Ovary (tissue), 9 donors: Measurements from ENCODE around the gene ITSN2. TPM values are rescaled to one million over a fixed set of nuclear protein-coding genes. Genes with fewer than 3 reads are reported as not detected.

Experiments
- DNase-seq, 5 donors: peaks; one replicate each; pipeline ENCODE4 v3.0.0-alpha.2; 2019 to 2020
- H3K27ac ChIP-seq, 2 donors: fragments of 200-600 bp; one replicate each; pipeline versions ENCODE4 v1.5.1 to v1.8.0; 2019 to 2022
- H3K27me3 ChIP-seq: fragments of 200-600 bp; one replicate; pipeline ENCODE4 v1.8.0; 2022
- H3K36me3 ChIP-seq: fragments of 200-600 bp; sonication (generic); one replicate; pipeline ENCODE4 v1.5.1; 2019
- H3K4me1 ChIP-seq: one replicate; pipeline ENCODE4 v1.8.1; 2013; ENCODE audit warnings: mild to moderate bottlenecking, moderate library complexity; ENCODE audit not compliant: insufficient read depth
- H3K4me3 ChIP-seq: fragments of 200-600 bp; sonication (generic); one replicate; pipeline ENCODE4 v1.5.1; 2017
- H3K9me3 ChIP-seq, 2 donors: fragments of 200-600 bp in 1 of 2; sonication (generic) in 1 of 2; one replicate each; pipeline versions ENCODE4 v1.5.1 to v1.8.1; 2013 to 2019; ENCODE audit warnings: mild to moderate bottlenecking in 1 of 2, moderate library complexity in 1 of 2
- EP300 ChIP-seq: sonication (generic); formaldehyde crosslinking; IDR thresholded peaks from one replicate; pipeline ENCODE4 v1.6.1; 2017; ENCODE audit warnings: antibody characterized with exemption
- POLR2A ChIP-seq: fragments of 450-650 bp; IDR thresholded peaks from one replicate; pipeline ENCODE4 v1.6.1; 2017; ENCODE audit warnings: antibody characterized with exemption, mild to moderate bottlenecking, moderate library complexity
- WGBS, 3 donors: extraction: QIAGEN DNeasy Blood & Tissue Kit in 1 of 3; methylation state at CpG; one replicate each; pipeline versions ENCODE4 v1.1.5 to v1.1.7; 2013 to 2017; 5-methylcytosine and 5-hydroxymethylcytosine counted together
- intact Hi-C, 4 donors: fragments of 100-400 bp; cut with DNase I; formaldehyde crosslinking; loops; one replicate each; pipeline versions ENCODE4 v1.11.0 to v1.15.1; 2022 to 2023
- polyA plus RNA-seq, 2 donors: library from polyadenylated mRNA; stranded (reverse); fragments of 200-250 nt in 1 of 2; fragments of 350-450 nt in 1 of 2; fragmentation: Illumina TruSeq in 1 of 2; extraction: RNeasy Lipid Tissue Mini Kit (QIAGEN cat#74804) in 1 of 2; gene quantifications; one replicate each; pipeline ENCODE4 v1.2.3, GENCODE V29; 2013 to 2014
- total RNA-seq, 7 donors: library from RNA; depleted of rRNA in 2 of 7; stranded (reverse); fragments of >200 nt in 2 of 7; fragmentation: NEBNext Ultra II Directional in 3 of 7; extraction: Animal tissue kit (Norgen Biotek cat#: 25700) in 3 of 7; gene quantifications; one replicate each; pipeline versions ENCODE4 v1.1.0 to v1.2.4, GENCODE V29; 2016 to 2023
- TF ChIP-seq, protein P1 (sequence below), 3 donors: fragments of 450-650 bp in 2 of 3; fragments of 200-600 bp in 1 of 3; IDR thresholded peaks; one replicate each; pipeline versions ENCODE4 v1.5.1 to v1.8.0; 2016 to 2022; ENCODE audit warnings: antibody characterized with exemption in 3 of 3, mild to moderate bottlenecking in 1 of 3
- donor health status: DM: no; HTN: no; CAD: no; lungs with moderate emphysema.
- donor health status: DM: no; HTN: no; CAD: no.
- donor health status: Bipolar disorder and iron deficiency.
- donor health status: DM: yes; HTN: yes; CAD: no.
- donor health status: DM: no; HTN: no; CAD: no.
- donor health status: DM: yes; HTN: yes; CAD: no.

Gene ITSN2
- total and polyA plus RNA-seq, 9 donors = 17.8 to 44.4 (median 38.5) TPM

DNA sequence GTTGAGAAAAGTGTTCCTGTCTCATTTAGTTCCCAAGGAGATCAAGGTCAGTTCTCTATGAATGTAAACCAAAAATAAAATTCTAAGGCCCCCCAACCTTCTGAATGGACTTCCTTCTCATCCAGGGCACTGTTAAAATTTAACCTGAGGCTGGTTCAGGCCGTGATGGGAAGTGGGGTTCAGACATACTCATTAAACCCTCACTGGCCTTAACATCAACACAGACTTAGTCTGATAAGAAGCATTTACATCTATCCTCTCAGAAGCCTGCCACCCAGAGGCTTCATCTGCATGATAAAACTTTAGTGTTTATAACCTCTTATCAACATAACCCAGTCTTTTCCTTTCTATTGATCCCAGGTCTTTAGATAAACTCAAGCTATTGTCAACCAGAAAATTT, 22.4 kb downstream of the ITSN2 start:
- TF ChIP-seq POLR2A = no peak
- TF ChIP-seq EP300 = no peak
- TF ChIP-seq, protein P1, sequence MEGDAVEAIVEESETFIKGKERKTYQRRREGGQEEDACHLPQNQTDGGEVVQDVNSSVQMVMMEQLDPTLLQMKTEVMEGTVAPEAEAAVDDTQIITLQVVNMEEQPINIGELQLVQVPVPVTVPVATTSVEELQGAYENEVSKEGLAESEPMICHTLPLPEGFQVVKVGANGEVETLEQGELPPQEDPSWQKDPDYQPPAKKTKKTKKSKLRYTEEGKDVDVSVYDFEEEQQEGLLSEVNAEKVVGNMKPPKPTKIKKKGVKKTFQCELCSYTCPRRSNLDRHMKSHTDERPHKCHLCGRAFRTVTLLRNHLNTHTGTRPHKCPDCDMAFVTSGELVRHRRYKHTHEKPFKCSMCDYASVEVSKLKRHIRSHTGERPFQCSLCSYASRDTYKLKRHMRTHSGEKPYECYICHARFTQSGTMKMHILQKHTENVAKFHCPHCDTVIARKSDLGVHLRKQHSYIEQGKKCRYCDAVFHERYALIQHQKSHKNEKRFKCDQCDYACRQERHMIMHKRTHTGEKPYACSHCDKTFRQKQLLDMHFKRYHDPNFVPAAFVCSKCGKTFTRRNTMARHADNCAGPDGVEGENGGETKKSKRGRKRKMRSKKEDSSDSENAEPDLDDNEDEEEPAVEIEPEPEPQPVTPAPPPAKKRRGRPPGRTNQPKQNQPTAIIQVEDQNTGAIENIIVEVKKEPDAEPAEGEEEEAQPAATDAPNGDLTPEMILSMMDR (IDR thresholded peaks at IDR 0.05) = no peak
- no peaks in the 10 kb centered on the region for H3K27me3 ChIP-seq
- intact Hi-C loops = no loop called here
- no peaks in the 10 kb centered on the region for H3K9me3 ChIP-seq
- H3K4me3 ChIP-seq = no peak overlapping the region
- peaks cover 4% of the 10 kb centered on the region for H3K4me1 ChIP-seq
- no peak for DNase-seq
- H3K36me3 ChIP-seq = no peaks in the 10 kb centered on the region
- H3K27ac ChIP-seq = no peak overlapping the region
- 18 to 34% (median 22%) methylated on average over 1 of the region's 1 CpG for WGBS, 3 donors

GRCh38 chr2:24336811-24337210, 23.5 kb downstream of the ITSN2 start:
- H3K4me3 ChIP-seq = no peak overlapping the region
- peaks cover 6% of the 10 kb centered on the region for H3K4me1 ChIP-seq
- H3K36me3 ChIP-seq = no peaks in the 10 kb centered on the region
- H3K27ac ChIP-seq = no peak overlapping the region
- intact Hi-C loops = no loop called here
- DNase-seq = no peak
- whole genome bisulfite sequencing, 3 donors = 88 to 92% (median 90%) methylated on average over 4 of the region's 4 CpGs
- no peaks in the 10 kb centered on the region for H3K9me3 ChIP-seq
- H3K27me3 ChIP-seq = no peaks in the 10 kb centered on the region
- TF ChIP-seq POLR2A = no peak
- TF ChIP-seq, protein P1 (IDR thresholded peaks at IDR 0.05) = no peak
- no peak for TF ChIP-seq EP300

DNA sequence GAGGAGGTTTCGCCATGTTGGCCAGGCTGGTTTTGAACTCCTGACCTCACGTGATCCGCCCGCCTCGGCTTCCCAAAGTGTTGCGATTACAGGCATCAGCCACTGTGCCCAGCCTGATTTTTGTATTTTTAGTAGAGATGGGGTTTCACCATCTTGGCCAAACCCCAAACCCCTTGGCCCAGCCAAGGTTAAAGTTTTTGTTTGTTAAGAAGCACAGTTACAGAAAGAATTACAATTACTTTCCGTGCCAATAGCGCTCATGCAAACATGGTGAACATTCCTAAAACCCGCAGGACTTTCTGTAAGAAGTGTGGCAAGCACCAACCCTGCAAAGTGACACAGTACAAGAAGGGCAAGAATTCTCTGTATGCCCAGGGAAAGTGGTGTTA, 26.1 kb downstream of the ITSN2 start:
- intact Hi-C loops = no loop called here
- peaks cover 5% of the 10 kb centered on the region for H3K4me1 ChIP-seq
- no peak overlapping the region for H3K4me3 ChIP-seq
- H3K27me3 ChIP-seq = no peaks in the 10 kb centered on the region
- TF ChIP-seq EP300 (no peak), POLR2A (no peak)
- TF ChIP-seq, protein P1 (IDR thresholded peaks at IDR 0.05) = no peak
- no peak for DNase-seq
- no peaks in the 10 kb centered on the region for H3K36me3 ChIP-seq
- no peaks in the 10 kb centered on the region for H3K9me3 ChIP-seq
- WGBS, 3 donors = 40 to 63% (median 47%) methylated on average over 9 of the region's 9 CpGs
- no peak overlapping the region for H3K27ac ChIP-seq

DNA sequence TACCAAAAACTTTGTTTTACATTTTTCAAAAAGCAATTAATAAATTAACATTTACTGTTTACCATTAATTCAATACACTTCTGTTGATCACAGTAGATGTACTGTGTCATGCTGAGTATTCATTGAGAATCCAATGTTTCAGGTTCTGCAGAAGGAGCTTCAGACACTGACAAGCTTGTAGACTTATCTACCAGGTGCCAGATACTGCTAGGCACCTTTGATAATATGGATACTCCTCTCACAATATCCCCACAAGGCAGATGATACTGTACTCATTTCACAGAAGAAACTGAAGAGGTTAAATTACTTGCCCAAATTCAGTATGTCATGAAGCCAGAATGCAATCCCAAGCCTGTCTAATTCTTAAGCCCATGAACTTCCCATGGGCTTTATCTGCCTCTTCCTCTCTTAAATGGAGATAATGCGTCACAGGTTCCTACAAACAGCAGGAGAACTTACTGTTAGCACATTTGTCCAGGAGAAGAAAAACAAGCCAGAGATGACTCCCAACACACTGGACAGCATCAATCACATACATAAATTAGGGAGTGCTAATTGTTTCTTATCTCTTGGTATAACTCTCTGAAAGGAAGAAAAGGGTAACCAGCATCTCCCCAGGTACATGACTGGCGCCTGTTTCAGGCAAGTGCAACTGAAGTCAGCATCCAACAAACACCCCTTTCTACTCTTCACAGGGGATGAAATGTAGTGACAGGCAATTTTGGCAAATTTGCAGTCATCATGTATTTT, 27.4 kb downstream of the ITSN2 start:
- Histone ChIP-seq H3K4me1 (peaks cover 7% of the 10 kb centered on the region), H3K27me3 (no peaks in the 10 kb centered on the region), H3K27ac (no peak overlapping the region), H3K4me3 (no peak overlapping the region), H3K9me3 (no peaks in the 10 kb centered on the region), H3K36me3 (no peaks in the 10 kb centered on the region)
- DNase-seq = no peak
- intact Hi-C loops = no loop called here
- 84 to 93% (median 92%) methylated on average over 2 of the region's 2 CpGs for WGBS, 3 donors
- TF ChIP-seq, protein P1 (IDR thresholded peaks at IDR 0.05) = no peak
- no peak for TF ChIP-seq POLR2A
- TF ChIP-seq EP300 = no peak
